ENCODE measurements around the gene ROMO1. TPM values are rescaled to one million over a fixed set of nuclear protein-coding genes. Genes with fewer than 3 reads are reported as not detected.

ROMO1 gene
- total RNA-seq, 1 donor from 2014 or later, result 105 TPM

DNA sequence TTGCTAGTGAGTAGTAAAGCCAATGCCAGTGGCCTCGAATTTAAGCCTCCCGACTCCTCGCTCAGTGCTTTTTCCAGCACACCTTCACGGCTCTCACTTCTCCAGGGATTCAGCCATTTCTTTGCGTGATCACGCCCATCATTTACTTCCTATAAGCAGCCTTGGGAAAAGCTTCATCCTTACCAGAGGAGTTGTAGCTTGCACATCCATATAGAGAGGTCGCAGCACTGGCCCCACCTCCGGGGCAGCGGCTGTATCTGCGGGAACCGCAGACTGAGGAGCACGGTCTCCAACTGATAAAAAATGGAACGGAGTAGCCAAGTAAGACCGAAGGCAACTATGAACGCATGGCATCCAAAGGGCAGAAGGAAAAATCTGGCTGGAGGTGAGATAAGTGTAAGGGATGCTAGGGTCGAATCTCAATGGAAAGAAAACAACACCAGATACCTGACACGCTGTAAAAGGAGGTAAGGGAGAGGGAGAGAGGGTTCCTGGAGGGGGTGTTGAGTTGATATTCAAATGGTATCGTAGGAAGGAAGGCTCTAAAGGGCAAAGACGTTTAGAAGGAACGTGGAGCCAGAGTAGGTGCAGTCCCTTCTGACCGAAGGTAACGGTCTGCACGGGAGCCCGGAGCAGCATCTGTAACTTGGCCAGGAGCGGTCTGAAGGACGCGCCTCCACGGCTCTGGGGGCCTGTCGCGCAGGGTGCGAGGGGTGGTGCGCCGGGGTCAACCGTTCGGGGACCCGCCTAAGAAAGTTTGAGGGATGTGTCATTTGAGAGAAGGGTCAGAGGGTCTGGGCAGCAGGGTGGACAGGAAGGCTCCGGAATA is 693 bp upstream of the ROMO1 start:
- DNase-seq (ENCODE audit: low spot score in 2 of 2, unreplicated experiment in 2 of 2), result no peak
- Mint-ChIP-seq H3K36me3 (peaks cover 10% of the 10 kb centered on the region), H3K4me1 (peaks cover 23% of the 10 kb centered on the region), H3K27ac (peak overlapping the region; percentile 92), H3K27me3 (ENCODE audit: low read depth) (no peaks in the 10 kb centered on the region), H3K9me3 (no peaks in the 10 kb centered on the region), H3K4me3 (peak overlapping the region; percentile 84)
- TF ChIP-seq CTCF (IDR thresholded peaks at IDR 0.05; ENCODE audit: unreplicated experiment), result no peak

DNA sequence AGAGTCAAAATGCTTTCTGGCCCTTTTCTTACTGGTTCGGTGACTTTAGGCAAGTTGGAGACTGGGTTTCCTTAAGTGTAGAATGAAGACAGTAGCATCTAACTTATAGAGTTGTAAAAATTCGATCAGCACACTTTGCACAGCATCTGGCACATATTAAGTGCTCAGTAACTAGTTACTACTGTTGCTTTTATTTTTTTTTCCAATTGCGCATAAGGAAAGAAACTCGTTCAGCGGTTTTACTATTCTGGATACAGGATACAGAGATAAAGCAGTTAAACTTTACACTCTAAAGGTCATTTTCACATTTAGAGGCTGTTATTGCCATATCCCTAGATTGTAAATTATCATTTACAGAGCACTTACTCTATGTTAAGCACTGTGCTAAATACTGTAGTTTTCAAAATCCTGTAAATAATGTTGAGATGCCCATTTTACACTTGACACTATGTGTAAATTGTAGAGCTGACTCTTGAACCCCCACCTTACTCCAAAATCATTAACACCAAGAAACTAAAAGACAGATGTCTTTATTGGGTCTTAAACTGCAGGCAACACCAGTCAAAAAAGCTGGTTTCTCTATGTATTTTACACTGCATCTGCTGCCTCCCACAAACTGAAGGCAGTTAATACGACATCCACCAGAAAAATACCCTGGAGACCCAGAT is 886 bp downstream of the ROMO1 start:
- Mint-ChIP-seq H3K27ac (peak overlapping the region; percentile 99), H3K4me3 (peak overlapping the region; percentile 84), H3K4me1 (peaks cover 23% of the 10 kb centered on the region), H3K36me3 (peaks cover 24% of the 10 kb centered on the region), H3K9me3 (no peaks in the 10 kb centered on the region), H3K27me3 (ENCODE audit: low read depth) (no peaks in the 10 kb centered on the region)
- no peak for DNase-seq (ENCODE audit: low spot score in 2 of 2, unreplicated experiment in 2 of 2)
- TF ChIP-seq CTCF (IDR thresholded peaks at IDR 0.05; ENCODE audit: unreplicated experiment), result no peak

DNA sequence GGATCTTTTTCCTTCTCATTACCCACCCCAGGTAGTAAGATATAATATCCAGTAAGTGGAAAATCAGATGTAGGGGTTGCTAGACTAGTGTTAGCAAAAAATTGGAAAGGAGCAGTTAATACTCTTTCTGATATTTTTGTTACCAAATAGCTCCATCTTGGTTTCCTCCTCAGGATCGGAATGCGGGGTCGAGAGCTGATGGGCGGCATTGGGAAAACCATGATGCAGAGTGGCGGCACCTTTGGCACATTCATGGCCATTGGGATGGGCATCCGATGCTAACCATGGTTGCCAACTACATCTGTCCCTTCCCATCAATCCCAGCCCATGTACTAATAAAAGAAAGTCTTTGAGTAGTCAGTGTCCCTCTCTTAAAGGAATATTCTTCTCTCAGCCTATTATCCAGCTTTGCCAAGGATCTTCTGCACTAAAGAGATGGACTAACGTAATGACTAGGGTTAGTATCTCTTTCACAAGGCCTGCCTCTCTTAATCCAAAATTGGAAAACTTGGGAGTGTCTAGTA is 1.5 kb downstream of the ROMO1 start:
- H3K36me3 Mint-ChIP-seq, result peaks cover 22% of the 10 kb centered on the region
- peaks cover 23% of the 10 kb centered on the region for H3K4me1 Mint-ChIP-seq
- TF ChIP-seq CTCF (IDR thresholded peaks at IDR 0.05; ENCODE audit: unreplicated experiment), result no peak
- H3K27me3 Mint-ChIP-seq (ENCODE audit: low read depth), result no peaks in the 10 kb centered on the region
- H3K9me3 Mint-ChIP-seq, result no peaks in the 10 kb centered on the region
- H3K4me3 Mint-ChIP-seq, result peak overlapping the region; percentile 84
- H3K27ac Mint-ChIP-seq, result peak overlapping the region; percentile 99
- DNase-seq (ENCODE audit: low spot score in 2 of 2, unreplicated experiment in 2 of 2), result no peak

- no peak for DNase-seq (ENCODE audit: low spot score in 2 of 2, unreplicated experiment in 2 of 2)
- no peak overlapping the region for H3K4me3 Mint-ChIP-seq
- H3K27me3 Mint-ChIP-seq (ENCODE audit: low read depth), result no peaks in the 10 kb centered on the region
- H3K9me3 Mint-ChIP-seq, result no peaks in the 10 kb centered on the region
- peak overlapping the region; percentile 79 for H3K27ac Mint-ChIP-seq
- H3K4me1 Mint-ChIP-seq, result peaks cover 23% of the 10 kb centered on the region
- H3K36me3 Mint-ChIP-seq, result peaks cover 25% of the 10 kb centered on the region
- no peak for TF ChIP-seq CTCF (IDR thresholded peaks at IDR 0.05; ENCODE audit: unreplicated experiment)
Measured at GRCh38 chr20:35702051-35702823, 3.0 kb downstream of the ROMO1 start.

GRCh38 chr20:35702824-35703695 is 3.9 kb downstream of the ROMO1 start:
- no peak for DNase-seq (ENCODE audit: low spot score in 2 of 2, unreplicated experiment in 2 of 2)
- H3K4me3 Mint-ChIP-seq, result no peak overlapping the region
- H3K4me1 Mint-ChIP-seq, result peaks cover 15% of the 10 kb centered on the region
- no peak for TF ChIP-seq CTCF (IDR thresholded peaks at IDR 0.05; ENCODE audit: unreplicated experiment)
- no peaks in the 10 kb centered on the region for H3K9me3 Mint-ChIP-seq
- H3K27ac Mint-ChIP-seq, result peak overlapping the region; percentile 71
- no peaks in the 10 kb centered on the region for H3K27me3 Mint-ChIP-seq (ENCODE audit: low read depth)
- peaks cover 25% of the 10 kb centered on the region for H3K36me3 Mint-ChIP-seq
